ENCODE measurements around the gene TAF7.

- TF ChIP-seq EZH2 (IDR thresholded peaks at IDR 0.05; ENCODE audit: low read length, missing control alignments): no peak
- TF ChIP-seq, protein P1, sequence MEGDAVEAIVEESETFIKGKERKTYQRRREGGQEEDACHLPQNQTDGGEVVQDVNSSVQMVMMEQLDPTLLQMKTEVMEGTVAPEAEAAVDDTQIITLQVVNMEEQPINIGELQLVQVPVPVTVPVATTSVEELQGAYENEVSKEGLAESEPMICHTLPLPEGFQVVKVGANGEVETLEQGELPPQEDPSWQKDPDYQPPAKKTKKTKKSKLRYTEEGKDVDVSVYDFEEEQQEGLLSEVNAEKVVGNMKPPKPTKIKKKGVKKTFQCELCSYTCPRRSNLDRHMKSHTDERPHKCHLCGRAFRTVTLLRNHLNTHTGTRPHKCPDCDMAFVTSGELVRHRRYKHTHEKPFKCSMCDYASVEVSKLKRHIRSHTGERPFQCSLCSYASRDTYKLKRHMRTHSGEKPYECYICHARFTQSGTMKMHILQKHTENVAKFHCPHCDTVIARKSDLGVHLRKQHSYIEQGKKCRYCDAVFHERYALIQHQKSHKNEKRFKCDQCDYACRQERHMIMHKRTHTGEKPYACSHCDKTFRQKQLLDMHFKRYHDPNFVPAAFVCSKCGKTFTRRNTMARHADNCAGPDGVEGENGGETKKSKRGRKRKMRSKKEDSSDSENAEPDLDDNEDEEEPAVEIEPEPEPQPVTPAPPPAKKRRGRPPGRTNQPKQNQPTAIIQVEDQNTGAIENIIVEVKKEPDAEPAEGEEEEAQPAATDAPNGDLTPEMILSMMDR (conservative IDR thresholded peaks at IDR 0.05 in 1 of 2, IDR thresholded peaks at IDR 0.05 in 1 of 2; ENCODE audit: low read depth in 1 of 2, low read length in 2 of 2): no peak
Observed at GRCh38 chr5:141269195-141269594, 51.4 kb downstream of the TAF7 start.

All from fibroblast of lung (primary cell).